HG03064 (cell line): ENCODE results near the gene ADARB1.
"Not testable (repeated sequence)": the region's sequence is repeated elsewhere in the genome, so short reads cannot be mapped to it uniquely, and the experiment has no call there.

ENCODE experiments used
- ATAC-seq: cut with Tn5 transposase; IDR thresholded peaks from one replicate; pipeline ENCODE4 v1.9.1; 2021; ENCODE audit warnings: low read depth; ENCODE audit not compliant: unreplicated experiment

ADARB1 gene, protein sequence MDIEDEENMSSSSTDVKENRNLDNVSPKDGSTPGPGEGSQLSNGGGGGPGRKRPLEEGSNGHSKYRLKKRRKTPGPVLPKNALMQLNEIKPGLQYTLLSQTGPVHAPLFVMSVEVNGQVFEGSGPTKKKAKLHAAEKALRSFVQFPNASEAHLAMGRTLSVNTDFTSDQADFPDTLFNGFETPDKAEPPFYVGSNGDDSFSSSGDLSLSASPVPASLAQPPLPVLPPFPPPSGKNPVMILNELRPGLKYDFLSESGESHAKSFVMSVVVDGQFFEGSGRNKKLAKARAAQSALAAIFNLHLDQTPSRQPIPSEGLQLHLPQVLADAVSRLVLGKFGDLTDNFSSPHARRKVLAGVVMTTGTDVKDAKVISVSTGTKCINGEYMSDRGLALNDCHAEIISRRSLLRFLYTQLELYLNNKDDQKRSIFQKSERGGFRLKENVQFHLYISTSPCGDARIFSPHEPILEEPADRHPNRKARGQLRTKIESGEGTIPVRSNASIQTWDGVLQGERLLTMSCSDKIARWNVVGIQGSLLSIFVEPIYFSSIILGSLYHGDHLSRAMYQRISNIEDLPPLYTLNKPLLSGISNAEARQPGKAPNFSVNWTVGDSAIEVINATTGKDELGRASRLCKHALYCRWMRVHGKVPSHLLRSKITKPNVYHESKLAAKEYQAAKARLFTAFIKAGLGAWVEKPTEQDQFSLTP

DNA sequence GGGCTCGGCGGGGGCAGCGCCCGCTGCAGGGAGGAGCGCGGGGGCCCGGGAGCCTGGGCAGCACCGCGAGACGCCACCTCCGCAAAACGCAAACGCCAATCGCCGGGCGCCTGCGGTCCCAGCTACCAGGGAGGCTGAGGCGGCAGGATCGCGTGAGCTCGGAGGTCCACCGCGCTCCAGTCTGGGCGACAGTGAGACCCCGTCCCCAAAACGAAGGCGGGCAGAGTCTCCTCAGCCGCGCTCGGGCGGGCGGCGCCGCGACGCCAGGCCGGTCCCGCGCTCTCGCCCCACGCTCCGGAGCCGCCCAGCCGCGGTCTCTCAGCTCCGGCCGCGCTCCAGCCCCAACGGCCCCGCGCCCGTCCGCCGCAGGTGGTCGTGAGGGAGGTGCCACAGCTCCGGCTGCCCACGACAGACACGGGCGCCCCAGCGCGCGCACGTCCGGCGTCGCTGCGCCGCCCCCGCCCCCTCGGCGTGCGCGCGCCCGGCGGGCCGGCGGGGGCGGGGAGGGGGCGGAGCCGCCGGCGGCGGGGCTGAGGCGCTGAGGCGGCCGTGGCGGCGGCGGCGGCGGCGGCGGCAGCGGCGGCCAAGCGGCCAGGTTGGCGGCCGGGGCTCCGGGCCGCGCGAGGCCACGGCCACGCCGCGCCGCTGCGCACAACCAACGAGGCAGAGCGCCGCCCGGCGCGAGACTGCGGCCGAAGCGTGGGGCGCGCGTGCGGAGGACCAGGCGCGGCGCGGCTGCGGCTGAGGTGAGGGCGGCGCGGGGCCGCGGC lies at the start of gene ADARB1:
TSS of gene ADARB1 (plus strand) at position 533 of the 770 bp plus-strand sequence. CDS start 97,077 bp downstream, outside the sequence.
- ATAC-seq: no peak

DNA sequence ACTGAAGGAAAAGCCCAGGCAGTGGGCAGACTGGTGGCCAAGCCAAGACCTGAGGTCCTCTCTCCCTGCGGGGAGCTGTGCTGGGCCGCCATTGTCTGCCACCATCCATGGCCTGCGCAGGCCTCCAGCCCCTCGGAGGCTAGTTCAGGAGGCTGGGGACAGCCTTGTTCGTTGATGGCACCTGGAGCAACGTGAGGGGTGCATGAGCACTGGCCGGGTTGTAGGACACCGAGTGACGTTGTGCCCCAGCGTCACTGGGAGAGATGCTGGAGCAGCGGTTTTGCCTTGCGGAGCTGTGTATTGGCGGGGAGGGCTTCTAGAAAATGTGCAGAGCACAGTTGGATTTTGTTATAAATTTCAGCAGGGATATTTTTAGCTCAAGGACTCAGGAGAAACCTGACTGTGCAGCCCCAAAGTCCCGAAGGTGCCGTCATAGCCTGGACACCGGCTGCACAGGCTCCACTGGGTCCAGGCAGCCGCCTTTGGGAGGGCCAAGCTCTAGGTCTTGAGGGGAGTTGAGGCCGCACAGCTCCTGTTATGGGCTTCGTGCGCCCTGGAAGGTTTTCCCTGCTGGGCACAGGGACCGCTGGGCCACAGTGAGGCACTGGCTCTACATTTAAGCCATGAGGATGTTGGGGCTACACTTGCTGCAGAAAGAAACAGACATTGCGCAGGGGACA lies 48.2 kb upstream of the ADARB1 start:
- no peak for ATAC-seq

DNA sequence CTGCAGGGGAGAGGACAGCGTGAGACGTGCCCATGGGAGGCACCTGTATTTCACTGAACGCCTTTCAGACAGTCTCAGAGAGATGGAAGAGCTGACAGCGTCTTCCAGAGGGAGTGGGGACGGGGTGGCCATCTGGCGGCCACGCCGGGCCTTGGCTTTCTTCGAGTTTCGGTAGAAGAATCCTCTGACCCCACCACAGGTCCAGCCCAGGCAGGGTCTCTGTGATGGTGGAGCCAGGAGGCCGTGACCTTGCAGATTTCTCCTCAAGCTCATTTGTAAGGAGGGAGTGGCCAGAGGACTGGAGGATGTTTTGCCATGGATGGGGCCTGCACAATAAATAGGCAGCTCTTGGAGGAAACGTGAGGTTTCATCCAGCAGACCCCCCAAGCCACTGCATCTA lies 47.6 kb upstream of the ADARB1 start:
- no peak for ATAC-seq

DNA sequence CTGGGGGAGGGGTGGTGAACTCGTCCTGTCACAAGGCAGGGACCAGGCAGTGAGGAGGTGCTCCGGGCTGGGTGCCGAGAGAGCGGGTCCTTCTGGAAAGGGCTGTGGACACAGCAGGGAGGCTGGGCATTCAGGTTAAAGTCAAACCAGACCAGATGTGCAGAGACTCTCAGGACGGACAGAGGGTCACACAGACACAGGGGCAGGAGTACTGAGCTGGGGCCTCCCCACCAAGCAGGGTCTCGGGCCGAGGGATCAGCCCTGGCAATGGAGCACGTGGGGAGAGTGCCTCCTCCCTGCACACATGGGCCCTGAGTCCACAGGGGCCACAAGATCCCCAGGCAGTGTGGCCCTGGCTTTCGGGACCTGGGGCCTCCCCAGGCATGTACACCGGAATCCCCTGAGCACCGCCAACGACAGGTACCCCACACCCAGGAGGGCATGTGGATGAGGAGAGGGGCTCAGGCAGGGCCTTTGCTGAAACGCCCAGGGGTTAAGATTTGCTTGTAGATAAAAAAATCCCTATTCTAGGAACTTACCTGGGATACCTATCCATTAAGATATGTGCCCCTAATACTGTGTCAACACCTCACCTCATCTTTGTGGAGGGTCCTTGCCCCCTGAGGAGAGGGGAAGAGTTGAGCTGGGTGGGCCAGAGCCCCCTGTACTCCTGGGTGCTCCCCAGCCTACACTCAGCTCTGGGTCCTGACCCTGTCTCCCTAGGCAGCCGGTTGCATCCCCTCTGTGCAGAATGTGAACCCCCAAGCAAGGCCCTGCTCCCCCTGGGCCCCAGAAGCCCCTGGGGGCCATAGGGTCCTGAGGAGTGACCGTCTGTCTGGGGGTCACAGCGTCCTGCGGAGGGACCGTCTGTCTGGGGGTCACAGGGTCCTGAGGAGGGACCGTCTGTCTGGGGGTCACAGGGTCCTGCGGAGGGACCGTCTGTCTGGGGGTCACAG lies 46.9 kb upstream of the ADARB1 start:
- no peak for ATAC-seq

DNA sequence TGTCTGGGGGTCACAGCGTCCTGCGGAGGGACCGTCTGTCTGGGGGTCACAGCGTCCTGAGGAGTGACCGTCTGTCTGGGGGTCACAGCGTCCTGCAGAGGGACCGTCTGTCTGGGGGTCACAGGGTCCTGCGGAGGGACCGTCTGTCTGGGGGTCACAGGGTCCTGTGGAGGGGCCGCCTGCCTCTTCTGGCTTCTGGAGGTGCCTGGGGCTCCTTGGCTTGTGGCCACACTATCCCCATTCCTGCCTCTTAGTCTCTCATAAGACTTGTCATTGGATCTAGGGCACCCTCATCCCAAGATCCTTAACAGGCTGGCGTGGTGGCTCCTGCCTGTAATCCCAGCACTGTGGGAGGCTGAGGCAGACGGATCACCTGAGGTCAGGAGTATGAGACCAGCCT lies 45.7 kb upstream of the ADARB1 start:
- not testable (repeated sequence) for ATAC-seq

DNA sequence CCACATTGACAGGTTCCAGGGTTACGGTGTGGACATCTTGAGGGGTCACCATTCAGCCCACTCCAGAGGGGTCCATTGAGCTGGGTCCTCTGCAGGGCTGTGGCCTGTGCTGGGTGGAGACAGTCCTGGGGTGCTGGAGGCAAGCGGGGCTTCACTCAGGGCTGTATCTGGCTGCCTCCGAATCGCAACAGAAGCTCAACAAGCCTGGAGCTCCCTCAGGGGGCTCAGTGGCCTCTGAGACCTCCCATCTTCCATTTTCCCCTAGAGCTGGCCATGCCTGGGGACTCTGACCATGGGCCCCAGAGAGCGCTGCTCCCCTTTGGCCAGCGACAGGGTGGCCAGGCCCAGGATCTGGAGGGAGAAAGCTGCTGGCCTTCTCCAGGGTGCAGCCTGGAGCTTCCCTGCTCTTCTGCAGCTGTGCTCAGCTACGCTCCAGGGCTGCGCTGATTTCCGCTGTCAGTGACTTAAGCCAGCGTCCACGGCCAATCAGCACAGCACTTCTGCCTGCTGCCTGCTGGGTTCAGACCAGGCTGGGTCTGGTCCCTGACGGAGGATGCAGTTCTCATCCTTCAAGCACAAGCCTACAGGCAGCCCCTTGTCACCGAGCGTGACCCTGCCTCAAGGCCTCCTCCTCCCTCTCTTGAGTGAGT lies 45.0 kb upstream of the ADARB1 start:
- no peak for ATAC-seq

DNA sequence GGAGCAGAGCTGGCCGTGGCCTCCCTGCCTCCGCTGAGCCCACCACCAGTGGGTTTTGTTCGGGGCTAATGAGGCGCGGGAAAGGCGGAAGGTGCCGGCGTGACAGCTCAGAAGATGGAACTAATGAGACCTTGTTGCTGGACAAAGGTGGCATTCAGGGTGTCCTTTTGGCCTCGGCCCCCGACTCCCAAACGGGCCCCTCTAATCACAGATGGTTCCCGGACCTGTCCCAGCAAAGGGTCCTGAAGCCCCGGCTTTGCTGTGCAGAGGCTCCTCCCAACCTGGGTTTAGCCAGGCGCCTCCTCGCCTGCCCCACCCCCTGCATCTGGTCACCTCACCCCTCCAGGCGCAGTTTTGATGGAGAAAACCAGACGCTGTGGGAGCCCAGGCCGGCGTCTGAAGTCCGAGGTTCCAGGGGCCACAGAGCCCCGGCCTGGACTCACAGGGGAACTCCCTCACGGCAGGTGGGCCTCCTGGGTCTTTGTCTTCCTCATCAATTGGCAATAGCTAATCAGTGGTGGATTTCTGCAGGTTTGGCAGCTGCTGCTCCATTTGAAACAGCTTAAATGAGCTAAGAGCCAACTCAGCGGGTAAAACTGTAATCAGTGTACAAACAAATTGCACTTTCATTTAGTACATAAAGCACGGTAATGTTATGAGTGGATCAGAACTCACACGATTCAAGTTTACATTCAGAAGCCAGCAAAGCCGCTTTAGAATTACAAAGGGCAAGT lies 44.3 kb upstream of the ADARB1 start:
- no peak for ATAC-seq

DNA sequence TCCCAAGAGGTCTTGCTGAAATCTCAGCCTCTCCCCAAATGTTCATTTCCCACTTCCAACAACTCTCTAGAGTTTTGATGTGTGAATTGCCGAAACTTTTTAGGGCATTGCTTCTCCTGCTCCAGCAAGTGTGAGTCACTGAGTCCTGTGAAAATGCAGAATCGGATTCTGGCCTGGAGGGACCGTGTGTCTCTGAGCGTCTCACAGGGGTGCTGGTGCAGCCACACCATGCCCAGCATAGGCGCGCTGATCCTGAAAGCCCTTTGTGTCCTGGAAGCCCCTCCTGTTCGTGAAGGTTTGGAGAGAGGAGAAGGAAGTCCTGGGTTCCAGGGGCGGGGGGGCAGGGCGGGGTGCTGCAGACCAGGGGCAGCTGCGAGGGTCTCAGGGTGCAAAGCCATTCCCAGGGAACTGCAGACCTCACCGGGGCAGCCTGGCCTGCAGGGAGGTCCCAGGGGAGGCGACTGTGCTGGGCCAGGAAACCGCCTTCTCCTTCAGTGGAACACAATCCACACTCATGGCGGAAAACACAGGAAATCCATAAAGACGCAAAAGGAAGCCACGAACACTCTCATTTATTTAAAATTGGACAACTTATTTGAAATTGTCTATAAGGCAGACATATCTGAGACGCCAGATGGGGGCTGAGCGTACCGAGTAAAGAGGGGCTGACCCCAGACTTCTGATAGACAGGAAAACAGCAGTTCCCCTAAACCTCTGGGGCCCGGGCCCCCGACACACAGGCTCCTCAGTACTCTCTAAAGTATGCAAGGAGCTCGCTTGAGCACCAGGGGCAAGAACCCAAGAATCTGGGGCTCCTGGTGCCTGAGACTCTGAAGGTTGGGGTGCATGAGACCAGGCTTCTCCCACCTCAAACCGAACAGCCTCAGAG lies 43.5 kb upstream of the ADARB1 start:
- no peak for ATAC-seq

DNA sequence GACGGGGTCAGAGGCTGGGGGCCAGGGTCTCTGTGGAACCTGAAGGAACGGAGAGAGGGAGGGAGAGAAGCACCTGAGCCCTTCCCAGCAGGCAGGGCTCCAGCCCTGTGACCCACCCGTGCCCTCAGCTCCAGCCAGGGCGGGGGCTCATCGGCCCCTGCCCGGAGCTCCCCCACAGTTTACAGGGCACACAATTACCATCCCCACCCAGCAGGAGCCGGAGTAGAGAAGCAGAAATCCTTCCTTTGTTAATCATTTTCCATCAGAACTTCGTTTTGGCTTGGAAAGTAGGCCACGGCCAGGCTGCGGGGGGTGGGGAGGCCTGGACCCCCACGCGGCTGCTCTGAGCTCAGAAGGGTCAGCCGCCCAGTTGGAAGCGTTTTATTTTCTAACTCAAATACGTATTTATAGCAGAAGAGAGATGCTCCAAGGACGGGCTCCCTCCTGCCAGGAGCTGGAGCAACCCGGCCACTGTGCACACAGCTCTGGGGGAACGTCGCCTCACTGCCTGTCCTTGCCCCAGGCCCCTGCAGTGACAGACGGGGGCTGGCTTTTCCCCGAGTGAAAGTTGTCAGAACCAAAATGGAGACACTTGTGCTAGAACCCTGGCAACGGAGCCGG lies 42.7 kb upstream of the ADARB1 start:
- no peak for ATAC-seq

DNA sequence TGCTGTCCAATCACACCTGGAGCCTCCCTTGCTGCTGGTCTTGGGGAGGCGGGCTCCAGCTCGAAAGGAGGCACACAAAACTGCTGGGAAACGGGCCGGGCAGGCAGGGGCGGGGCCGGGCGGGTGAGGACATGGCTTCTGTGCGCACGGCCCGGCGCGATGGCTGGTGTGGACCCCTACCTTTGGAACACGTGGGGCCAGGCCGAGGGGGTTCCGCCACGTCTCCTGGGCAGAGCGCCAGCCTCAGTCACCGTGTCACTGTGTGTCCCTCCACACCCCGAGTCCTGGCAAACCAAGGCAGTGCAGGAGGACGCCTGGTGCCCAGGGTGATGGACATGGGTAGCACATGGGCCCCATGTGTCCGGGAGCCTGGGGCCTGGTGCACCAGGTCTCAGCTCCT lies 42.0 kb upstream of the ADARB1 start:
- ATAC-seq: no peak

DNA sequence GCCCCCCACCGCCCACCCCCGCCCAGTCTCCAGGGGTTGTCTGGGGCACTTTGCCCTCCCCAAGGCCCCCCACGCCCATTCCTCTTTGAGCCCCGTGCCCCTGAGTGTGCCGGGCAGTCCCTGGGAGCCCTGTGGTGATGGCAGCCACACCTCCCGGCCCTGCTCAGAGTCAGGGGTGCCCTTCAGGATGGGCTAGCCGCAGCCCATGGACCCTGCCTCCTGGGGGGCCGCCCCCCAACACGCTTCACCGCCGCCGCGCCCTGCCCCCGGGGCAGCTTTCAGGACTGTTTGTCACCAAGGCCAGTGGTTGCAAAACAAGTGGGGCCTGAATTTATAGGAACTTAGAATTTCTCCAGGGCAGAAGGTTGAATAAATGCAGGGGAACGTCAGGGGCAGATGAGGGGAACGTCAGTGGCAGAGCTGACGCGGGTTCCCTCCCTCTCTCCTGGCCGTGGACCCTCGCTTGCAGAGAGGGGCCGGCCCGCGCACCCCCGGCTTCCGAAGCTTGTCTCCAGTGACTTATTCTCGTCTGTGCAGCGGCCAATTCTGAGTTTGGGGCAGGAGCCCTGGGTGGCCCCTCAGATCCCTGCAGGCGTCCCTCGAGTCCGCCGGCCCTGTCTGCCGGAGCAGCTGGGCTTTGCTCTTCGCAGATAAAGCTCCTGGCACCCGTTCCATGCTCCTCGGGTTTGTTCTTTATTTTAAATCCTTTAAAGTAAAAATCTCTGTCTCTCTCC lies 41.2 kb upstream of the ADARB1 start:
- ATAC-seq: no peak

DNA sequence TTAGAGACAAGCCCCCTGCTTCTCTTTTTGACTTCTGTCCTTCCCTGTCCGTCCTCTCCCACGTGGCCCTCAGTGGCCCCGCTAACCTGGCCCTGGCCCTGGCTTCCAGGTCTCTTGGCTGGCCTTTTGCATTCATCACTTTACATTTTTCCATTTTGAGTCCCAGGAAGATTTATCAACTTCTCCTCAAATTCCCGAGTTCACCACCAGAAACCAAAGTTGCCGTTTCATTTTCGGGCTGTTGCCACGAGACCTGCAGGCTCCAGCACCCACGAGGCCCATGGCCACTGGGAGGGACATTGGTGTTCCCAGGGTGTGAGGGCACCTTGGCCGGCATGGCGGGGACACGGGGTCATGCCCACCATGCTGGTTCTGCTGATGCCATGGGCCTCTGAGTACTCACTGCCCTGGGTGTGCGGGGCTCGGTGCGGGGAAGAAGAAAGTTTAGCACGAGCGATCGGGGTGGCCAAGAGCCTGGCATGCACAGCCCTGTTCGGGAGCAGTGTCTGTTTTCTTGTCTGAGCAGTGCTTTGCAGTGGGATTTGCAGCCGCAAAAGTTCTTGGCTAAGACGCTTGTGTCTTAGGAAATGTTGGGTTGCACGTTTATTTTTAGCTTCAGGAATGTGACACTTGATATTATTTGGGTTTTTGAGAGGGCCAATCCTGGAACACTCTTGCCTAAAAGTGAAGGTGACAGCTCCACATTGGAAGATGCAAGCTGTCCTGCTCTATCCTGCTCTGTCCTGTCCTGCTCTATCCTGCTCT lies 40.4 kb upstream of the ADARB1 start:
- ATAC-seq: no peak

DNA sequence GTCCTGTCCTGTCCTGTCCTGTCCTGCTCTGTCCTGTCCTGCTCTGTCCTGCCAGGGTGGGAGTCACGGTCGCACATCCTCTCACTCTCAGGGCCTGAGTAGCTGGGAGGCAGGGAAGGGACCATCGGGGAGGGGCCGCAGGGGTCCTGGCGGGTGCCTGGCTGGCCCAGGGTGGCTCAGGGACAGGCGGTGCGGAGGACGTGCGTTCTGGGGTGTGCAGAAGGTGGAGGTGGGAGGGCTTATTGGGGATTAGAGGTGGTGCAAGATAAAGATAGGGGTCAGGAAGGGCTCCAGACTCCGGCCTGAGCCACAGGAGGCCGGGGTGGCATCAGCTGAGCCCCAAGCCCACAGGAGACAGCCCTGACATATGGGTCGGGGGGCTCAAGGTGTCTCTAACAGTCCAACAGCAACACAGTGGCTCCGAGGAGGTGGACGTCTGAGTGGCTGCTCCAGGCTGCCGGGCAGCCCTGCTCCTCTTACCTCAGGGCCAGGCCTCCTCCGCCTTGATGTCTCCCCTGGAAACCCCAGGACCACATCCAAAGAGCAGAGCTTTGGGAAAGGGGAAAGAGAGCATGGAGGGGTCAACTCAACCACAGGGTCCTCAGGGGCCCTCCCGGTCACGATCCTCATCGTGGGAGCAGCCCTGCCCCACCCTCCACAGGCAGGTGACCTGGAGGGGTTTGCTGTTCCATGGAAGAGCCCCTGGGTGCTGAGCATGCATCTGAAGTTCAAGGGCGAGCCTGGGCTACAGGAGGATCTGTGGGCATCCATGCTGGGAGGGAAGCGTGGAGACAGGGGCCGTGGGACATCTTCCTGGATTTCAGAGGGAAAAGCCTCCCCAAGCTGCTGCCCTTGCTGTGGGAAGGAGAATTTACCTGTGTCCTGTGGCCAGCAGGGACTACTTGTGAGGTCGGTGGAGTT lies 39.6 kb upstream of the ADARB1 start:
- no peak for ATAC-seq

DNA sequence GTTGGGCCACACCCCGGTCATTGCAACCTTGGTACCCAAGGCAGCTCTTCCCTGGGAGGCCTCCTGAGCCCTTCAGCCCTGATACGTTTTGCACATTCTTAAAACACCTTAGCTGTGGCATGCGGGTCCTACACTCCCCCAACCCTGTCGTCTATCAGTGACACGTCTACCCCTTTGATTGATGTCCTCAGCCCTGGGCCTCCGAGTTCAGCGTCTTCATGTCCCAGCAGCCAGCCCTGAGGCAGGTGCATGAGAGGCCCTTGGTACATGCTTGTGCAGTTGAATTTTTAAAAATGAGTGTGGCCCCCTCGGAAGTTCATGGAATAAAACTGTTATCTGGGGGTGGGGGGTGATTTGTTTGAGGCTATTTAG lies 38.9 kb upstream of the ADARB1 start:
- ATAC-seq: no peak

DNA sequence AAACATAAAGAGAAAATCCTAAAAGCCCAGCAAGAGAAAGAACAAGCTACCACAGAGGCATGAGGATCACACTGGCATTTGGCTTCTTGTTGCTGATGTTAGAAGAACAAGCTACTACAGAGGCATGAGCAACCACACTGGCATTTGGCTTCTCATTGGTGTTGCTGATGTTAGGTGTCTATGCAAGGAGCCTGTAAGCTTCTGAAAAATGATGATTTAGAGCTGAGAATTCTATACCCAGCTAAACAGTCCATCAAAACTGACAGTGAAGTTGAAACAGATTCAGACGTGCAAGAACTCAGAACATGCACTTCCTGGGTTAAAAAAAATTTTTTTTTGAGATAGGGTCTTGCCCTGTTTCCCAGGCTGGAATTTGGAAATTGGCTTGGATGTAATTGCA lies 37.8 kb upstream of the ADARB1 start:
- no peak for ATAC-seq
